Left ventricle myocardium inferior (tissue), 1 donor: ENCODE data around the gene SBF2. TPM values are rescaled to one million over a fixed set of nuclear protein-coding genes. Genes with fewer than 3 reads are reported as not detected.
"Not testable (repeated sequence)": the region's sequence is repeated elsewhere in the genome, so short reads cannot be mapped to it uniquely, and the experiment has no call there.

Experiments
- DNase-seq: peaks from one replicate; pipeline ENCODE4 v3.0.0-alpha.2; 2020
- H3K27ac ChIP-seq: fragments of 200-600 bp; replicated peaks from 2 replicates; pipeline ENCODE4 v1.8.0; 2021
- H3K27me3 ChIP-seq: fragments of 200-600 bp; 2 replicates; pipeline ENCODE4 v1.8.0; 2021; ENCODE audit warnings: low read depth
- H3K36me3 ChIP-seq: fragments of 200-600 bp; 2 replicates; pipeline ENCODE4 v1.8.0; 2021
- H3K4me1 ChIP-seq: fragments of 200-600 bp; 2 replicates; pipeline ENCODE4 v1.8.0; 2021
- H3K4me3 ChIP-seq: fragments of 200-600 bp; 2 replicates; pipeline ENCODE4 v1.8.0; 2021; ENCODE audit warnings: mild to moderate bottlenecking, moderate library complexity
- H3K9me3 ChIP-seq: fragments of 200-600 bp; replicated peaks from 2 replicates; pipeline ENCODE4 v1.8.0; 2021
- CTCF ChIP-seq: fragments of 200-600 bp; IDR thresholded peaks from 2 replicates; pipeline ENCODE4 v1.8.0; 2021; ENCODE audit warnings: antibody characterized with exemption, mild to moderate bottlenecking, borderline replicate concordance
- intact Hi-C: fragments of 100-400 bp; cut with micrococcal nuclease; formaldehyde crosslinking; loops from one replicate; pipeline ENCODE4 v1.11.0; 2022
- total RNA-seq: library from RNA; stranded (reverse); fragmentation: NEBNext Ultra II Directional; extraction: Animal tissue kit (Norgen Biotek cat#: 25700); gene quantifications from one replicate; pipeline ENCODE4 v1.2.1, GENCODE V29; 2021
- donor health status: DM: no; HTN: yes; CAD: no; lungs with severe emphysema.

The SBF2 gene
- total RNA-seq, 1 donor from 2014 or later, result 17.8 TPM

GRCh38 chr11:10095412-10096208, 198.4 kb downstream of the SBF2 start:
- Histone ChIP-seq H3K27ac (no peak overlapping the region), H3K4me3 (no peak overlapping the region), H3K4me1 (peaks cover 8% of the 10 kb centered on the region), H3K36me3 (peaks cover 7% of the 10 kb centered on the region), H3K27me3 (no peaks in the 10 kb centered on the region), H3K9me3 (peaks cover 32% of the 10 kb centered on the region)
- intact Hi-C loops, result no loop called here
- no peak for DNase-seq
- TF ChIP-seq CTCF, result no peak

GRCh38 chr11:10092426-10092825, 201.6 kb downstream of the SBF2 start:
- Histone ChIP-seq H3K9me3 (peaks cover under 1% of the 10 kb centered on the region), H3K27me3 (no peaks in the 10 kb centered on the region), H3K27ac (no peak overlapping the region), H3K4me3 (no peak overlapping the region), H3K4me1 (peaks cover 20% of the 10 kb centered on the region), H3K36me3 (no peaks in the 10 kb centered on the region)
- TF ChIP-seq CTCF, result no peak
- intact Hi-C loops, result no loop called here
- no peak for DNase-seq

GRCh38 chr11:10091314-10092045, 202.5 kb downstream of the SBF2 start:
- no peak for DNase-seq
- TF ChIP-seq CTCF, result no peak
- H3K27ac ChIP-seq, result no peak overlapping the region
- H3K9me3 ChIP-seq, result no peaks in the 10 kb centered on the region
- no peaks in the 10 kb centered on the region for H3K27me3 ChIP-seq
- H3K4me1 ChIP-seq, result peaks cover 24% of the 10 kb centered on the region
- H3K36me3 ChIP-seq, result no peaks in the 10 kb centered on the region
- H3K4me3 ChIP-seq, result no peak overlapping the region
- intact Hi-C loops, result no loop called here

- H3K4me3 ChIP-seq, DNase-seq, H3K27me3 ChIP-seq, intact Hi-C loops, H3K36me3 ChIP-seq: not testable (repeated sequence)
- H3K9me3 ChIP-seq, result peaks cover 22% of the 10 kb centered on the region
- H3K27ac ChIP-seq, result peak overlapping the region; percentile 56
- H3K4me1 ChIP-seq, result peaks cover 23% of the 10 kb centered on the region
Observed at GRCh38 chr11:10087923-10088225, 206.1 kb downstream of the SBF2 start.

GRCh38 chr11:10087186-10087922, 206.7 kb downstream of the SBF2 start:
- H3K27me3 ChIP-seq, result no peaks in the 10 kb centered on the region
- H3K9me3 ChIP-seq, result peaks cover 27% of the 10 kb centered on the region
- H3K4me1 ChIP-seq, result peaks cover 23% of the 10 kb centered on the region
- TF ChIP-seq CTCF, result no peak
- H3K4me3 ChIP-seq, result no peak overlapping the region
- H3K36me3 ChIP-seq, result peaks cover 5% of the 10 kb centered on the region
- DNase-seq, result no peak
- H3K27ac ChIP-seq, result peak overlapping the region; percentile 56
- intact Hi-C loops, result no loop called here
